A673 (cell line): ENCODE measurements around the gene NRL.

Experiments
- CTCF ChIP-seq: fragments of 300-800, 200-600 bp; sonication (generic); conservative IDR thresholded peaks from 2 replicates; pipeline ENCODE4 v1.5.1; 2017; ENCODE audit warnings: low read depth, mild to moderate bottlenecking, antibody characterized with exemption, low read length, moderate library complexity, mixed read lengths
- EZH2 ChIP-seq: fragments of 200-600 bp; sonication (generic); IDR thresholded peaks from 2 replicates; pipeline ENCODE4 v1.6.1; 2017; ENCODE audit warnings: borderline replicate concordance, low read depth, mild to moderate bottlenecking, mixed read lengths, antibody characterized with exemption, low read length; ENCODE audit not compliant: poor library complexity, severe bottlenecking

- TF ChIP-seq CTCF = no peak
- no peak for TF ChIP-seq EZH2
Measured at GRCh38 chr14:24151404-24152080, 36.8 kb upstream of the NRL start.
